ENCODE data around the gene ANKFY1. TPM values are rescaled to one million over a fixed set of nuclear protein-coding genes. Genes with fewer than 3 reads are reported as not detected.

Gene ANKFY1
- total and polyA plus RNA-seq, 11 donors = 9.4 to 44.9 (median 23.9) TPM

GRCh38 chr17:4184811-4185210 is 79.0 kb downstream of the ANKFY1 start:
- H3K27ac ChIP-seq = no peak overlapping the region
- WGBS, 4 donors = 84 to 96% (median 90%) methylated on average over 11 to 18 of the region's 18 CpGs
- peaks cover 0 to 15% (median 5%) of the 10 kb centered on the region in 12 donors for H3K4me1 ChIP-seq
- peaks cover 6 to 100% (median 89%) of the 10 kb centered on the region in 9 donors for H3K36me3 ChIP-seq
- intact Hi-C loops (cut with DNase I) = no loop called here
- DNase-seq = no peak
- H3K4me3 ChIP-seq = no peak overlapping the region
- no peaks in the 10 kb centered on the region for H3K27me3 ChIP-seq
- ATAC-seq = no peak
- TF ChIP-seq CTCF (IDR thresholded peaks at IDR 0.05) (no peak), POLR2A (IDR thresholded peaks at IDR 0.05) (no peak)
- H3K9me3 ChIP-seq = no peaks in the 10 kb centered on the region

GRCh38 chr17:4182043-4182442 is 81.7 kb downstream of the ANKFY1 start:
- peaks cover 0 to 12% (median 4%) of the 10 kb centered on the region in 12 donors for H3K4me1 ChIP-seq
- TF ChIP-seq POLR2A (IDR thresholded peaks at IDR 0.05) (no peak), CTCF (IDR thresholded peaks at IDR 0.05) (no peak)
- DNase-seq (no peak), ATAC-seq (no peak)
- no peaks in the 10 kb centered on the region for H3K27me3 ChIP-seq
- intact Hi-C loops (cut with DNase I) = no loop called here
- H3K27ac ChIP-seq = no peak overlapping the region
- peaks cover 3 to 100% (median 93%) of the 10 kb centered on the region in 9 donors for H3K36me3 ChIP-seq
- H3K4me3 ChIP-seq = no peak overlapping the region
- H3K9me3 ChIP-seq = no peaks in the 10 kb centered on the region
- 72 to 78% (median 72%) methylated on average over 7 to 8 of the region's 8 CpGs for WGBS, 4 donors

- intact Hi-C loops (cut with DNase I) = no loop called here
- peak; percentile 72 to 93 (median 90) for ATAC-seq
- 29 to 51% (median 45%) methylated on average over 8 of the region's 8 CpGs for WGBS, 4 donors
These were observed 83.0 kb downstream of the ANKFY1 start for GRCh38 chr17:4180791-4181190.

GRCh38 chr17:4179071-4179470 is 84.7 kb downstream of the ANKFY1 start:
- 67 to 78% (median 75%) methylated on average over 7 of the region's 7 CpGs for WGBS, 4 donors

More at GRCh38 chr17:4180791-4181190, 83.0 kb downstream of the ANKFY1 start:
- peak in 3 of 5 donors; percentile 37 to 79 (median 72) for DNase-seq
- Histone ChIP-seq H3K9me3 (no peaks in the 10 kb centered on the region), H3K27ac (peak overlapping the region in 8 of 12 donors; percentile 6 to 77 (median 51)), H3K4me3 (no peak overlapping the region), H3K27me3 (no peaks in the 10 kb centered on the region), H3K4me1 (peaks cover 0 to 11% (median 3%) of the 10 kb centered on the region in 12 donors), H3K36me3 (peaks cover 3 to 100% (median 93%) of the 10 kb centered on the region in 9 donors)
- TF ChIP-seq POLR2A (IDR thresholded peaks at IDR 0.05) = no peak
- TF ChIP-seq CTCF (IDR thresholded peaks at IDR 0.05) = no peak

More at GRCh38 chr17:4179071-4179470, 84.7 kb downstream of the ANKFY1 start:
- H3K4me1 ChIP-seq = peaks cover 0 to 11% (median 5%) of the 10 kb centered on the region in 12 donors
- ATAC-seq = no peak
- H3K27me3 ChIP-seq = no peaks in the 10 kb centered on the region
- peaks cover 3 to 100% (median 98%) of the 10 kb centered on the region in 9 donors for H3K36me3 ChIP-seq
- intact Hi-C loops (cut with DNase I) = no loop called here
- no peak overlapping the region for H3K4me3 ChIP-seq
- no peak for DNase-seq
- TF ChIP-seq POLR2A (IDR thresholded peaks at IDR 0.05) (no peak), CTCF (IDR thresholded peaks at IDR 0.05) (no peak)
- no peaks in the 10 kb centered on the region for H3K9me3 ChIP-seq
- H3K27ac ChIP-seq = no peak overlapping the region
